HUES48 (cell line): ENCODE data around the gene BSX.
A peak's percentile ranks its signal among the peaks of the same experiment; 100 is the strongest.

Source experiments
- H3K27ac ChIP-seq: one replicate; pipeline ENCODE4 v1.7.0; 2013; ENCODE audit warnings: low read depth, low read length, inconsistent platforms
- H3K27me3 ChIP-seq: 2 replicates; pipeline ENCODE4 v1.6.1; 2013; ENCODE audit warnings: mild to moderate bottlenecking, low read length; ENCODE audit not compliant: control insufficient read depth, insufficient read depth
- H3K36me3 ChIP-seq: 2 replicates; pipeline ENCODE4 v1.6.1; 2013; ENCODE audit warnings: low read length; ENCODE audit not compliant: control insufficient read depth, insufficient read depth
- H3K4me1 ChIP-seq: 2 replicates; pipeline ENCODE4 v1.6.1; 2013; ENCODE audit warnings: mild to moderate bottlenecking, low read length; ENCODE audit not compliant: control insufficient read depth, insufficient read depth
- H3K4me3 ChIP-seq: 2 replicates; pipeline ENCODE4 v1.5.1; 2013; ENCODE audit warnings: mild to moderate bottlenecking, low read depth, low read length
- H3K9ac ChIP-seq: 2 replicates; pipeline ENCODE4 v1.6.1; 2013; ENCODE audit warnings: mild to moderate bottlenecking, low read depth, low read length, moderate library complexity
- H3K9me3 ChIP-seq: 2 replicates; pipeline ENCODE4 v1.6.1; 2013; ENCODE audit warnings: low read length; ENCODE audit not compliant: control insufficient read depth, insufficient read depth

The BSX gene

GRCh38 chr11:122981388-122982264, at the start of gene BSX:
BSX (minus strand) TSS chr11:122981834; CDS start chr11:122981671, 163 bp downstream.
- no peaks in the 10 kb centered on the region for H3K9me3 ChIP-seq
- H3K27me3 ChIP-seq: peaks cover 99% of the 10 kb centered on the region
- no peak within 1 kb of the TSS for H3K9ac ChIP-seq
- no peak within 1 kb of the TSS for H3K27ac ChIP-seq
- H3K36me3 ChIP-seq: no peaks in the 10 kb centered on the region
- peaks cover 19% of the 10 kb centered on the region for H3K4me1 ChIP-seq
- H3K4me3 ChIP-seq: peak within 1 kb of the TSS; percentile 32; the same call in 1 of the 2 replicates

- H3K4me3 ChIP-seq: no peak overlapping the region
- H3K27me3 ChIP-seq: no peaks in the 10 kb centered on the region
- no peak overlapping the region for H3K9ac ChIP-seq
- peaks cover 7% of the 10 kb centered on the region; the same call in 1 of the 2 replicates for H3K4me1 ChIP-seq
- no peak overlapping the region for H3K27ac ChIP-seq
- H3K36me3 ChIP-seq: no peaks in the 10 kb centered on the region
- H3K9me3 ChIP-seq: no peaks in the 10 kb centered on the region
Observed at GRCh38 chr11:123030517-123030916, 48.9 kb upstream of the BSX start.

GRCh38 chr11:123020968-123021367, 39.3 kb upstream of the BSX start:
- Histone ChIP-seq H3K9me3 (no peaks in the 10 kb centered on the region), H3K4me3 (no peak overlapping the region), H3K27me3 (no peaks in the 10 kb centered on the region), H3K9ac (no peak overlapping the region), H3K27ac (no peak overlapping the region), H3K36me3 (no peaks in the 10 kb centered on the region), H3K4me1 (no peaks in the 10 kb centered on the region)

- H3K36me3 ChIP-seq: no peaks in the 10 kb centered on the region
Observed at GRCh38 chr11:123018702-123019101, 37.1 kb upstream of the BSX start.

GRCh38 chr11:123011510-123011909, 29.9 kb upstream of the BSX start:
- Histone ChIP-seq H3K36me3 (no peaks in the 10 kb centered on the region), H3K4me3 (no peak overlapping the region), H3K27ac (no peak overlapping the region), H3K4me1 (peaks cover 6% of the 10 kb centered on the region; the same call in 1 of the 2 replicates), H3K27me3 (no peaks in the 10 kb centered on the region), H3K9ac (no peak overlapping the region), H3K9me3 (no peaks in the 10 kb centered on the region)

More at GRCh38 chr11:123018702-123019101, 37.1 kb upstream of the BSX start:
- no peaks in the 10 kb centered on the region for H3K27me3 ChIP-seq
- H3K9ac ChIP-seq: no peak overlapping the region
- H3K4me3 ChIP-seq: no peak overlapping the region
- no peaks in the 10 kb centered on the region for H3K9me3 ChIP-seq
- H3K4me1 ChIP-seq: no peaks in the 10 kb centered on the region
- H3K27ac ChIP-seq: no peak overlapping the region

GRCh38 chr11:123006860-123007542, 25.4 kb upstream of the BSX start:
- Histone ChIP-seq H3K36me3 (no peaks in the 10 kb centered on the region), H3K9ac (no peak overlapping the region), H3K4me3 (no peak overlapping the region), H3K4me1 (peaks cover 8% of the 10 kb centered on the region), H3K9me3 (no peaks in the 10 kb centered on the region), H3K27ac (no peak overlapping the region), H3K27me3 (no peaks in the 10 kb centered on the region)

GRCh38 chr11:123000721-123001120, 19.1 kb upstream of the BSX start:
- H3K27ac ChIP-seq: no peak overlapping the region
- H3K9ac ChIP-seq: no peak overlapping the region
- H3K4me1 ChIP-seq: peaks cover 13% of the 10 kb centered on the region; the same call in 1 of the 2 replicates
- no peak overlapping the region for H3K4me3 ChIP-seq
- H3K9me3 ChIP-seq: no peaks in the 10 kb centered on the region
- H3K36me3 ChIP-seq: no peaks in the 10 kb centered on the region
- H3K27me3 ChIP-seq: no peaks in the 10 kb centered on the region; the same call in 1 of the 2 replicates

- Histone ChIP-seq H3K4me1 (peaks cover 13% of the 10 kb centered on the region; the same call in 1 of the 2 replicates), H3K4me3 (no peak overlapping the region; the same call in 1 of the 2 replicates), H3K27ac (no peak overlapping the region), H3K9me3 (no peaks in the 10 kb centered on the region), H3K9ac (no peak overlapping the region), H3K27me3 (no peaks in the 10 kb centered on the region; the same call in 1 of the 2 replicates), H3K36me3 (no peaks in the 10 kb centered on the region)
Observed at GRCh38 chr11:122998727-122999366, 17.2 kb upstream of the BSX start.

GRCh38 chr11:122995526-122995925, 13.9 kb upstream of the BSX start:
- H3K9me3 ChIP-seq: no peaks in the 10 kb centered on the region
- H3K4me3 ChIP-seq: no peak overlapping the region
- no peak overlapping the region for H3K27ac ChIP-seq
- peaks cover 13% of the 10 kb centered on the region; the same call in 1 of the 2 replicates for H3K4me1 ChIP-seq
- no peaks in the 10 kb centered on the region for H3K36me3 ChIP-seq
- no peaks in the 10 kb centered on the region; the same call in 1 of the 2 replicates for H3K27me3 ChIP-seq
- no peak overlapping the region for H3K9ac ChIP-seq

- H3K9me3 ChIP-seq: no peaks in the 10 kb centered on the region
- H3K27ac ChIP-seq: no peak overlapping the region
- peak overlapping the region; percentile 82 for H3K4me3 ChIP-seq
- H3K4me1 ChIP-seq: peaks cover 11% of the 10 kb centered on the region
- peaks cover 89% of the 10 kb centered on the region for H3K27me3 ChIP-seq
- no peak overlapping the region for H3K9ac ChIP-seq
- H3K36me3 ChIP-seq: no peaks in the 10 kb centered on the region
Observed at GRCh38 chr11:122984186-122985011, 2.8 kb upstream of the BSX start.
